GM21360 (cell line): ENCODE measurements around the gene ASCC1.
"Not testable (repeated sequence)": the region's sequence is repeated elsewhere in the genome, so short reads cannot be mapped to it uniquely, and the experiment has no call there.

Experiments used
- ATAC-seq: cut with Tn5 transposase; IDR thresholded peaks from one replicate; pipeline ENCODE4 v1.9.1; 2021; ENCODE audit warnings: mild to moderate bottlenecking, moderate library complexity; ENCODE audit not compliant: unreplicated experiment

ASCC1 gene

GRCh38 chr10:72249176-72249862 lies 33.2 kb upstream of the ASCC1 start:
- peak; percentile 13 for ATAC-seq

- ATAC-seq = peak; percentile 69
Measured at GRCh38 chr10:72248468-72249151, 32.5 kb upstream of the ASCC1 start.

GRCh38 chr10:72245949-72246525 lies 30.0 kb upstream of the ASCC1 start:
- no peak for ATAC-seq

- no peak for ATAC-seq
Measured at GRCh38 chr10:72244573-72245038, 28.5 kb upstream of the ASCC1 start.

DNA sequence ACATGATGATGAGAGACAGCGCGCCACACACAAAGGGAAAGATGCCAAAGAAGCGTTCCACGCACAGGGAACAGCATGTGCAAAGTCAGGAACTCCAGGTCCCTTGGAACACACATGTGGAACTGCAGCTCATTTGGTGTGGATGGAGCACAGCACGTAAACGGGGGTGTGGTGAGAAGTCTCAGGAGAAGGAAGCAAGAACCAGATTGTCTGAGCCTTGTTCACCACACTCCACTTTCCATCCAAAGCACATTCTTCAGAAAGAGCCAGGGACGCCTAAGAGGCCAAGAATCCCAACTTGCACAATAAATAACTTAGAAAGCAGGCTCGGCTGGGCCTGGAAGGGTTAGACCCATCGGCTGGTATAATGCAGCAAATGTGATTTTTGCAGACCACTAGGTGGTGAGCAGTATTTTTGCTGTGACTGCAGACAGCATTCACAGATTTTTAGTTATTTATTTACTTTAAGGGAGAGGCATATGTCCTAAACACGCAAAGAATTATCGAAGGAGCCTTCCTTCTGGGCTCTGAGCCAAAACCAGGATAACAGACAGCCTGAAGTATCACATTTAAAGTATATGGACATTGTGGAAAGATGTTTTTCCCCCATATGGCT lies 27.9 kb upstream of the ASCC1 start:
- ATAC-seq = no peak

- no peak for ATAC-seq
Measured at GRCh38 chr10:72242675-72243074, 26.6 kb upstream of the ASCC1 start.

DNA sequence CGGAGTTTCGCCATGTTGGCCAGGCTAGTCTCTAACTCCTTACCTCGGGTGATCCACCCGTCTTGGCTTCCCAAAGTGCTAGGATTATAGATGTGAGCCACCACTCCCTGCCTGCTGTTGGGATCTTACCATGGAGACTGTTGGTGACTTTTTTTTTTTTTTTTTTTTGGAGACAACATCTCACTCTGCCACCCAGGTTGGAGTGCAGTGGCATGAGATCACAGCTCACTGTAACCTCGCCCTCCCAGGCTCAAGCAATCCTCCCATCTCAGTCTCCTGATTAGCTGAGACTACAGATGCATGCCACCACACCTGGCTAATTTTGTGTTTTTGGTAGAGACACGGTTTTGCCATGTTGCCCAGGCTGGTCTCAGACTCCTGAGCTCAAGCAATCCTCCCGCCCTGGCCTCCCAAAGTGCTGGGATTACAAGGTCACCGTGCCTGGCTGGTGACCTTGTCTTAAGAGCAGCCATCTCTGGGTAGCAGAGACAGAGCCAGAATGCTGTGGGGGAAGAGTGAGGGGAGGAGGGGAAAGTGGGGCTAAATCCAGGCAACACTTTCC lies 25.7 kb upstream of the ASCC1 start:
- no peak for ATAC-seq

DNA sequence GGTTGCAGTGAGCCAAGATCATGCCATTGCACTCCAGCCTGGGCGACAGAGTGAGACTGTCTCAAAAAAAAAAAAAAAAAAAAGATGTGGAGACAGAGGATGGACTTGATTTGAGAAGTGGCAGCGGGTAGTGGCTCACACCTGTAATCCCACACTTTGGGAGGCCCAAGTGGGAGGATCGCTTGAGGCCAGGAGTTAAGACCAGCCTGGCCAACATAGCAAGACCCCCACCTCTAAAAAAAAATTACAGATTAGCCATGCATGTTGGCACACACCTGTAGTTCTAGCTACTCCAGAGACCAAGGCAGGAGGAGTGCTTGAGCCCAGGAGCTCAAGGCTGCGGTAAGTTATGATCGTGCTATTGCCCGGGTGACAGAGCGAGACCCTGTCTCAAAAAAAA lies 24.3 kb upstream of the ASCC1 start:
- no peak for ATAC-seq

- ATAC-seq = no peak
Measured at GRCh38 chr10:72239409-72239808, 23.3 kb upstream of the ASCC1 start.

- no peak for ATAC-seq
Measured at GRCh38 chr10:72238392-72239175, 22.5 kb upstream of the ASCC1 start.

GRCh38 chr10:72235544-72236279 lies 19.6 kb upstream of the ASCC1 start:
- ATAC-seq = no peak

DNA sequence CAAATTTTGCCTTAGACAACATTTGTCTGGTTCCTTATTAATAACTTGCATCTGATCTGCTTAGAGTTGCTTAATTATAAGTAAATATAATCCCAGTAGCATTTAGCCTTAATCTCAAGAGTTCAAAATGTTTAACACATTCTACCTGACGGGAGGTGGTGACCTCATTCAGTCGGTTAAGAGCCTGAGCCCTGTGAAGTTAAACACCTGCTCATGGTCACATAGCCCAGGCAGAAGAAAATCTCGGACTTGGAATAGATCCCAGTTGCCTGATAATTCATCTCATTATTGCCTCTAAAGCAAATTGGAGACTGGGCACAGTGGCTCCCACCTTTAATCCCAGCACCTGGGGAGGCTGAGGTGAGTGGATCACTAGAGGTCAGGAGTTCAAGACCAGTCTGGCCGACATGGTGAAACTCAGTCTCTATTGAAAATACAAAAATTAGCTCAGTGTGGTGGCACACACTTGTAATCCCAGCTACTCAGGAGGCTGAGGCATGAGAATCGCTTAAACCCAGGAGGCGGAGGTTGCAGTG lies 18.6 kb upstream of the ASCC1 start:
- no peak for ATAC-seq

DNA sequence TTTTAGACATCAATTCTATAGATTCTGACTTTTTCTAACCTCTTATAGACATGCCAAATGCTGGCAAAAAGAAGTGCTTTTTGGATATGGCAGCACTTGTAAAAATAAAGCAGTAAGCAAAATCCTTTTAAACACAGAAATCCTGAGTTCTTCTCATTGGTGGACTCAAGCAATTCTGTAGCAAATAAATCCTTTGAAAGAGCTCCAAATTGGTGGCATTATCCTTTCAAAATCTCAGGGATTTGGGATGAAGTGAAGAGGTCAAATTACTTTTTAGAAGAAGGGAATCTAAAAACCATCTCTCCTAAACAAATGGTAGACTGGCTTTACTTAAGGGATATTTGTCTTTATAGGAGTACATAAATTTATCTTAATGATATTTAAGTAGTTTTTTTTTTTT lies 17.5 kb upstream of the ASCC1 start:
- ATAC-seq = no peak

DNA sequence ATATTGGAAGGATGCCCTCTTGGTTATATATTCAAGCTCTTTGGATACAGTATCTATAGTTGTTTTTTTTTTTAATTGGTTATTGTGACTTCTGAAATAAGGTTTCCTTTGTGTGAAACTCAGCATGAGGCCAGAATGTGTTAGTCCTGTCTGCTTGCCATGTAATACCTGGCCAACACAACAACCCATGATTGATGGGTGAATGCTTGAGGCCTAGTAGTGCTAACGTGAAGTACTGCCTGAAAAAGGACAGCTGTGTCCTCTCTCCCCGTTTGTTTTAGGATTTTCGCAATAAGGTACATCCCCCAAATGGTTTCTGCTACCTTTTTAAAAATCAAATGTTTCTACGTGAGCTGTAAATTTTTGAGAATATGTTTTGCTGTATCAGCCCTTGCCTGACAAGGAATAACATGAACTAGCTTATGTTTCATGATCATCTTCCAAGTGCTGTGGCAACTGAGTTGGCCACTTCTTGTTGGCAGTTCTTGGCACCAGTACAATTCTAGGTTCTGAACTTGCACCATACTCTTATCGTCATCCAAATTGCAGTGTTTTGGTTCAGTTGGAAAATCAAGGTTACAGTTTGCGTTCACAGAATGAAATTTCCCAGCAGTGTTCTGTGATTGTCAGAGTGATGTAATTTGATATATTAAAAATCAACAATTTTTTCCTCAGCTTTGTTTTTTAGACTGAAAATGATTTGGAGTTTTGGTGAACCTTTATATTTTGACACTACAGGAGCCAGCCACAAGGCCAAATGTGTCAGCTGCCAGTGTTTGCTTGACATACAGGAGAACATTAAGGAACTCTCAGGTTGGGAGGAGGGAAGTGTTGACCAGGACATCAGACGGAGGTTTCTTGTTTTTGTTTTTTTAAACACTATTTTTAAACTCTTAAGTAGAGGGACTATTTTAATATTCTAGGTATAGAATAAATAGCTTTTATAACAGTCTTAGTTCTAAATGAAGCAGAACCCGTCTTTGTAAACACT lies 13.5 kb upstream of the ASCC1 start:
- no peak for ATAC-seq

DNA sequence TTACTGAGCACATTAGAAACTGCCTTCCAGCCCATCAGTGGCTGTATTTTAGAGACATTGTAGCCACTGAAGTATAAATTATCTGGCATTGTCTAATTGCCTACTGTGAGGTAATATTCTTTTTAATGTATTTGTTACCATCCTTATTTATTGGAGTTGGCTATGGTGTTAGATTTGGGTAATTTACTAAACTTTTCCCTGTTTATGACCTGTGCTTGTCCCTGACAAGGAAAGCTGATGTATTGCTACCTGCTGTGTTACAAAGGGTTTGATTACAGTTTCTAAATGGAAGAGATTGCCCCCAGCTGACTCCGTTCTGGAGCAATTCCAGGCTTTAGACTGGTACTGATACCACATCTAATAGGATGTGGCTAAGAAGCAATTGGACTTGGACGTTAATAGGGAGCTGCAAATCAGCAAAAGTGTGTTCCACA lies 12.3 kb upstream of the ASCC1 start:
- ATAC-seq = no peak

DNA sequence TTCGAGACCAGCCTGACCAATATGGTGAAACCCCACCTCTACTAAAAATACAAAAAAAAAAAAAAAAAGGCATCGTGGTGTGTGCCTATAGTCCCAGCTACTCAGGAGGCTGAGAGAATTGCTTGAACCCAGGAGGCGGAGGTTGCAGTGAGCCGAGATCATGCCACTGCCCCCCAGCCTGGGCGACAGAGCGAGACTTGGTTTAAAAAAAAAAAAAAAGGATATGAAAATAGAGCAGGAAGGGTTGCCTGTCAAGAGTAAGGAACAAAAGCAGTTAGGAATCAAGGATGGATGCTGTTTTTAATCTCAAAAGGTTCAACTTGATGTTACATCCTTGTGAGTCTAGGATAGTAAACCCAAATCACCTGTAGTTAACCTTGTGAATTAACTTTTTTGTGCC lies 11.8 kb upstream of the ASCC1 start:
- no peak for ATAC-seq

GRCh38 chr10:72226418-72227027 lies 10.4 kb upstream of the ASCC1 start:
- ATAC-seq = no peak

- not testable (repeated sequence) for ATAC-seq
Measured at GRCh38 chr10:72224191-72224590, 8.1 kb upstream of the ASCC1 start.
